Esophagus muscularis mucosa (tissue), 4 donors: ENCODE measurements around the gene RAB14. TPM values are rescaled to one million over a fixed set of nuclear protein-coding genes. Genes with fewer than 3 reads are reported as not detected.

Source experiments
- DNase-seq: peaks from one replicate; pipeline ENCODE4 v3.0.0-alpha.2; 2017; ENCODE audit errors: extremely low spot score
- H3K27ac ChIP-seq, 4 donors: fragments of 200-600 bp; sonication (generic); replicated peaks in 1 of 4; 1 replicate in 3 of 4; 2 replicates in 1 of 4; pipeline ENCODE4 v1.5.1; 2016 to 2019; ENCODE audit warnings: mild to moderate bottlenecking in 1 of 4
- H3K27me3 ChIP-seq, 4 donors: fragments of 200-600 bp; sonication (generic); one replicate each; pipeline versions ENCODE4 v1.5.1 to v1.6.0; 2016 to 2019
- H3K36me3 ChIP-seq, 4 donors: fragments of 200-600 bp; sonication (generic); one replicate each; pipeline ENCODE4 v1.5.1; 2016 to 2019
- H3K4me1 ChIP-seq, 4 donors: fragments of 200-600 bp; sonication (generic); one replicate each; pipeline ENCODE4 v1.5.1; 2016 to 2019
- H3K4me3 ChIP-seq, 4 donors: fragments of 200-600 bp; sonication (generic); 1 replicate in 2 of 4; 2 replicates in 2 of 4; pipeline ENCODE4 v1.5.1; 2016 to 2019; ENCODE audit warnings: mild to moderate bottlenecking in 4 of 4, moderate library complexity in 1 of 4
- H3K9me3 ChIP-seq, 4 donors: fragments of 200-600 bp; sonication (generic); 1 replicate in 3 of 4; 2 replicates in 1 of 4; pipeline ENCODE4 v1.5.1; 2016 to 2019
- CTCF ChIP-seq, 3 experiments: fragments of 200-600 bp in 2 of 3; fragments of 450-650 bp in 1 of 3; sonication (generic) in 2 of 3; IDR thresholded peaks; one replicate each; pipeline ENCODE4 v1.5.1; 2017 to 2019; ENCODE audit warnings: antibody characterized with exemption in 3 of 3, mild to moderate bottlenecking in 2 of 3, moderate library complexity in 1 of 3
- EP300 ChIP-seq: sonication (generic); formaldehyde crosslinking; IDR thresholded peaks from one replicate; pipeline ENCODE4 v1.6.1; 2017; ENCODE audit warnings: antibody characterized with exemption
- POLR2A ChIP-seq: fragments of 450-650 bp; IDR thresholded peaks from one replicate; pipeline ENCODE4 v1.6.1; 2017; ENCODE audit warnings: antibody characterized with exemption, moderate library complexity, mild to moderate bottlenecking, low read depth
- POLR2AphosphoS5 ChIP-seq, 2 donors: sonication (generic); formaldehyde crosslinking; IDR thresholded peaks; one replicate each; pipeline ENCODE4 v1.6.1; 2017; ENCODE audit warnings: antibody characterized with exemption in 2 of 2
- WGBS: methylation state at CpG from one replicate; pipeline ENCODE4 v1.1.5; 2018; 5-methylcytosine and 5-hydroxymethylcytosine counted together
- intact Hi-C: fragments of 100-400 bp; cut with DNase I; formaldehyde crosslinking; loops from one replicate; pipeline ENCODE4 v1.15.1; 2023
- total RNA-seq, 4 donors: library from RNA; depleted of rRNA; stranded (reverse); fragments of >200 nt; gene quantifications; one replicate each; pipeline versions ENCODE4 v1.1.0 to v1.2.1, GENCODE V29; 2016

The RAB14 gene
- total RNA-seq, 4 donors from 2014 or later = 28.5 to 30.7 (median 29.5) TPM

GRCh38 chr9:121204121-121204520 lies 2.5 kb upstream of the RAB14 start:
- TF ChIP-seq POLR2A = no peak
- TF ChIP-seq POLR2AphosphoS5 (IDR thresholded peaks at IDR 0.05) = no peak
- TF ChIP-seq CTCF (IDR thresholded peaks at IDR 0.05) = no peak
- TF ChIP-seq EP300 = no peak
- H3K27me3 ChIP-seq = no peaks in the 10 kb centered on the region
- H3K9me3 ChIP-seq = no peaks in the 10 kb centered on the region
- intact Hi-C loops = no loop called here
- peaks cover 14 to 25% (median 23%) of the 10 kb centered on the region in 4 donors for H3K4me1 ChIP-seq
- DNase-seq = no peak
- H3K27ac ChIP-seq = no peak overlapping the region
- H3K4me3 ChIP-seq = no peak overlapping the region
- H3K36me3 ChIP-seq = no peaks in the 10 kb centered on the region
- 75% methylated on average over 2 of the region's 2 CpGs for WGBS

- DNase-seq = no peak
- no peak for TF ChIP-seq EP300
- no peak for TF ChIP-seq CTCF (IDR thresholded peaks at IDR 0.05)
- TF ChIP-seq POLR2A = no peak
- no peak for TF ChIP-seq POLR2AphosphoS5 (IDR thresholded peaks at IDR 0.05)
- Histone ChIP-seq H3K4me3 (peak overlapping the region; percentile 92 to 97 (median 96)), H3K27ac (peak overlapping the region; percentile 92 to 96 (median 94)), H3K27me3 (no peaks in the 10 kb centered on the region), H3K9me3 (no peaks in the 10 kb centered on the region), H3K36me3 (no peaks in the 10 kb centered on the region), H3K4me1 (peaks cover 44 to 54% (median 52%) of the 10 kb centered on the region in 4 donors)
- intact Hi-C loops = no loop called here
- WGBS = 1% methylated on average over 35 of the region's 81 CpGs
Observed at GRCh38 chr9:121201045-121201737, 478 bp downstream of the RAB14 start.

GRCh38 chr9:121200356-121200755 lies 1.3 kb downstream of the RAB14 start:
- H3K4me3 ChIP-seq = peak overlapping the region; percentile 92 to 97 (median 96)
- peaks cover 51 to 62% (median 60%) of the 10 kb centered on the region in 4 donors for H3K4me1 ChIP-seq
- no peak for DNase-seq
- no peaks in the 10 kb centered on the region for H3K27me3 ChIP-seq
- H3K9me3 ChIP-seq = no peaks in the 10 kb centered on the region
- no peaks in the 10 kb centered on the region for H3K36me3 ChIP-seq
- intact Hi-C loops = no loop called here
- 18% methylated on average over 4 of the region's 4 CpGs for WGBS
- TF ChIP-seq POLR2AphosphoS5 (IDR thresholded peaks at IDR 0.05) (no peak), EP300 (no peak), CTCF (IDR thresholded peaks at IDR 0.05) (no peak), POLR2A (no peak)
- H3K27ac ChIP-seq = peak overlapping the region; percentile 92 to 96 (median 94)

GRCh38 chr9:121199921-121200320 lies 1.7 kb downstream of the RAB14 start:
- H3K27ac ChIP-seq = peak overlapping the region in 2 of 4 donors; percentile 92 to 96
- H3K4me3 ChIP-seq = peak overlapping the region; percentile 92 to 97 (median 96)
- 28% methylated on average over 2 of the region's 2 CpGs for WGBS
- H3K36me3 ChIP-seq = no peaks in the 10 kb centered on the region
- no peaks in the 10 kb centered on the region for H3K27me3 ChIP-seq
- H3K9me3 ChIP-seq = no peaks in the 10 kb centered on the region
- TF ChIP-seq CTCF (IDR thresholded peaks at IDR 0.05) = no peak
- no peak for TF ChIP-seq POLR2A
- no peak for TF ChIP-seq POLR2AphosphoS5 (IDR thresholded peaks at IDR 0.05)
- TF ChIP-seq EP300 = no peak
- intact Hi-C loops = no loop called here
- peaks cover 54 to 67% (median 65%) of the 10 kb centered on the region in 4 donors for H3K4me1 ChIP-seq
- no peak for DNase-seq
